Measurements from ENCODE around the gene ARL5C.

The ARL5C gene

GRCh38 chr17:39167476-39167875, 1.5 kb upstream of the ARL5C start:
- DNase-seq (ENCODE audit: low read depth in 2 of 2) = no peak

- DNase-seq (ENCODE audit: low read depth in 2 of 2) = no peak
Measured at GRCh38 chr17:39166437-39167335, 725 bp upstream of the ARL5C start.

- no peak for DNase-seq (ENCODE audit: low read depth in 2 of 2)
Measured at GRCh38 chr17:39165178-39165840, 652 bp downstream of the ARL5C start.

GRCh38 chr17:39164675-39165143, 1.3 kb downstream of the ARL5C start:
- peak; percentile 90 to 91 for DNase-seq (ENCODE audit: low read depth in 2 of 2)

GRCh38 chr17:39161962-39162361, 4.0 kb downstream of the ARL5C start:
- DNase-seq (ENCODE audit: low read depth in 2 of 2) = no peak

- no peak for DNase-seq (ENCODE audit: low read depth in 2 of 2)
Measured at GRCh38 chr17:39158623-39159022, 7.3 kb downstream of the ARL5C start.

- DNase-seq (ENCODE audit: low read depth in 2 of 2) = no peak
Measured at GRCh38 chr17:39156491-39156890, 9.5 kb downstream of the ARL5C start.

GRCh38 chr17:39155654-39156053, 10.3 kb downstream of the ARL5C start:
- DNase-seq (ENCODE audit: low read depth in 2 of 2) = no peak

- DNase-seq (ENCODE audit: low read depth in 2 of 2) = peak; percentile 73 to 76
Measured at GRCh38 chr17:39153599-39154051, 12.3 kb downstream of the ARL5C start.

GRCh38 chr17:39151943-39152818, 13.8 kb downstream of the ARL5C start:
- DNase-seq (ENCODE audit: low read depth in 2 of 2) = no peak

GRCh38 chr17:39151150-39151942, 14.6 kb downstream of the ARL5C start, which contains the start of gene PLXDC1:
PLXDC1 (minus strand) TSS chr17:39151637; CDS start chr17:39151437, 200 bp downstream.
- no peak for DNase-seq (ENCODE audit: low read depth in 2 of 2)

GRCh38 chr17:39150795-39151149, 15.2 kb downstream of the ARL5C start:
- no peak for DNase-seq (ENCODE audit: low read depth in 2 of 2)

- no peak for DNase-seq (ENCODE audit: low read depth in 2 of 2)
Measured at GRCh38 chr17:39150104-39150634, 15.8 kb downstream of the ARL5C start.

GRCh38 chr17:39147221-39148185, 18.5 kb downstream of the ARL5C start:
- no peak for DNase-seq (ENCODE audit: low read depth in 2 of 2)

GRCh38 chr17:39146273-39146672, 19.7 kb downstream of the ARL5C start:
- DNase-seq (ENCODE audit: low read depth in 2 of 2) = no peak

- no peak for DNase-seq (ENCODE audit: low read depth in 2 of 2)
Measured at GRCh38 chr17:39145143-39145542, 20.8 kb downstream of the ARL5C start.

GRCh38 chr17:39144416-39144840, 21.5 kb downstream of the ARL5C start:
- DNase-seq (ENCODE audit: low read depth in 2 of 2) = peak; percentile 62 to 63

GRCh38 chr17:39143552-39144093, 22.3 kb downstream of the ARL5C start:
- DNase-seq (ENCODE audit: low read depth in 2 of 2) = no peak

All from fibroblast of skin of left quadriceps (primary cell).